GM21619 (cell line): Measurements from ENCODE around the gene PRLH.

Source experiments
- ATAC-seq: cut with Tn5 transposase; IDR thresholded peaks from one replicate; pipeline ENCODE4 v1.9.1; 2021; ENCODE audit not compliant: unreplicated experiment

Gene PRLH, protein sequence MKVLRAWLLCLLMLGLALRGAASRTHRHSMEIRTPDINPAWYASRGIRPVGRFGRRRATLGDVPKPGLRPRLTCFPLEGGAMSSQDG

DNA sequence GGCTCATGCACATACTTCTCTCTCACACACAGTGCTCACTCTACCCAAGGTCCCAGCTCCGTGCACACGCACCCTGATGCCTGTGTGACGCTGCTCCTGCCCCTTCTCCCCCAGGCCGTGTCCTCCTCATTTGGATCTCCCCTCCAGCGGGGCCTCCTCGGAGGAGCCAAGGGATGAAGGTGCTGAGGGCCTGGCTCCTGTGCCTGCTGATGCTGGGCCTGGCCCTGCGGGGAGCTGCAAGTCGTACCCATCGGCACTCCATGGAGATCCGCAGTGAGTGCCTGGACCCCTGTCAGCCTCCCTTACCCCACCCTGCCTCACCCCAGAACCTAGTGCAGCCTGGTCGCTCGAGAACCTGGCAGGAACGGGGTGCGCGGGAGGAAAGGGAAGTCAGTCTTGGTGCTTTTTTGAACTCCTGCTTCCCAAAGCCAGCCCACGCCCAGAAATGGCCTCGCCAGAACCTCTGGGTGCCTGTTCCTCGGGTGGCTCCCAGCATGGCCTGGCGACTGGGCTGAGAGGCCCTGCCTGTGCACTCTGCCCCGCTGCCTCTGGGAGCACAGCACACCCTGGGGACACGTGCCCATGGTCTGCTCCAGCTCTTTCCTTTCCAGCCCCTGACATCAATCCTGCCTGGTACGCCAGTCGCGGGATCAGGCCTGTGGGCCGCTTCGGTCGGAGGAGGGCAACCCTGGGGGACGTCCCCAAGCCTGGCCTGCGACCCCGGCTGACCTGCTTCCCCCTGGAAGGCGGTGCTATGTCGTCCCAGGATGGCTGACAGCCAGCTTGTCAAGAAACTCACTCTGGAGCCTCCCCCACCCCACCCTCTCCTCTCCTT is at the start of gene PRLH:
TSS of gene PRLH (plus strand) at position 174 of the 835 bp plus-strand sequence. CDS start at position 174, 0 bp downstream.
- ATAC-seq = no peak

DNA sequence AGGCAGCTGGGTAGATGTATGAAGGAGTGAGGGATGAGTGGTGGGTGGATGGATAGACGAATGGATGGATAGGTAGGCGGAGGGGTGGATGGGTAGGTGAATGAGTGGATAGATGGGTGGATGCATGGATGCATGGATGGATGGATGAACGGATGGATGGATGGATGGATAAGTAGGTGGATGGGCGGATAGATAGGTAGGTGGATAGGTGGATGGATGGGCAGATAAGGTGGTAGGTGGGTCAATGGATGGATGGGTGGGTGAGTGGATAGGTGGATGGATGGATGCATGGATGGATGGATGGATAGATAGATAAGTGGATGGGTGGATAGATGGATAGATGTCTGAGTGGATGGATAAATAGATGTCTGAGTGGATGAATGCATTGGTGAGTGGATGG is 49.2 kb upstream of the PRLH start:
- ATAC-seq = no peak

DNA sequence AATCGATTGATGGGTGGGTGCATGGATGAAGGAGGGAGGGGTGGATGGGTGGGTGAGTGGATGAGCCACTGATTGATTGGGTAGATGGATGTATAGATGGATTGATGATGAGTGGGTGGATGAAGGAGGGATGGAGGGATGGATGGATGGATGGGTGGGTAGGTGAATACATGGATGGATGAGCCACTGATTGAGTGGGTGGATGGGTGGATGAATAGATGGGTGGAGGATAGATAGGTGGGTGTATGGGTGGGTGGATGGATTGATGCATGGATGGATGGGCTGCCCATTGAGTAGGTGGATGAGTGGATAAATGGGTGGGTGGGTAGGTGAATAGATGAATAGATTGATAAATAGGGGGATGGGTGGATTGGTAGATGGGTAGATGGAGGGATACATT is 48.4 kb upstream of the PRLH start:
- ATAC-seq = no peak

DNA sequence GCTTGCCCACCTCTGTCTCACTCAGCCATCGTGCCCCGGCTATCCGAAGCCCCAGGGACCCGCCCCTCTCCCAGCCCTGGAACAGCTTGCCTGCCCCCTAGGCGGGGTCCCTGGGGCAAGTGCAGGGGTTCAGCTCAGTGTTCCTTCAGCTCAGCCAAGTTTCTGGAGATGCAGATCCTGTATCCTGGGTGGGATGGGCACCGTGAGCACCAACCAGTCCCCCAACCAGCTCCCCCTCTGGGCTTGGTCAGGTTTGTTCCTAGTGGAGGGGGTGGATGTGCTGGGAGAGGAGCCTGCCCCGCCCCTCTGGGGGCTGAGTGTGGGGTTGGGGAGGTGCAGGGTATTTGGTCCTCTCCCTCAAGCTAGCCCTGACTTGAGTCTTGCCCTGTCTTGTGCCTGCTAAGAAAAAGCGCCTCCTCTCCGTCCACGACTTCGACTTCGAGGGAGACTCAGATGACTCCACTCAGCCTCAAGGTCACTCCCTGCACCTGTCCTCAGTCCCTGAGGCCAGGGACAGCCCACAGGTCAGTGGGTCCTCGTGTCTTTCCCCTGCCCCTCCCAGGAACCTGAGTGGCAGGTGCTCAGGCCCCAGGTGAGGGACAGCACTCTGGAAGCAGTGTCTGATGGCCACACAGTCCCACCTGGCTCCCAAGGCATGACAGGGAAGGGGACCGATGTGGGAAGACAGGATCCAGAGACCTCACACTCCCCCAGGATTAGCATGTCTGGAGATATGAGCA is 46.7 kb upstream of the PRLH start:
- ATAC-seq = no peak

DNA sequence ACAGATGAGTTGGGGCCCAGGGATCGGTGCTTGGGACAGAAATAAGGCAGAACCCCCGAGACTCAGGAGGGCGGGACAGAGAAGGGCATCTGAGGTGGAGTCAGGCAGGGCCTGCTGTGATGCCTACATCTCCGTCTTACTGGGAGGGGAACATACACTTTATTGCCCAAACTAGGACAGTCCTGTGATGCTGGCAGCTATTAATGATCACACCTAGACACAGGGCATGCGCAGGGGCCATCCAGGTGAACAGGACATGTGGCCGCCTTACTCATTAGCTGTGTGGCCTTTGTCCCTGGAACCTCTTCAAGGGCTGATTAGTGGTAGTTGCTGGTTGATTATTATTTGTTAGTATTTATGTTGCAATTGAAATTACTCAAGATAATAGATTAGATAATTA is 46.1 kb upstream of the PRLH start:
- no peak for ATAC-seq

DNA sequence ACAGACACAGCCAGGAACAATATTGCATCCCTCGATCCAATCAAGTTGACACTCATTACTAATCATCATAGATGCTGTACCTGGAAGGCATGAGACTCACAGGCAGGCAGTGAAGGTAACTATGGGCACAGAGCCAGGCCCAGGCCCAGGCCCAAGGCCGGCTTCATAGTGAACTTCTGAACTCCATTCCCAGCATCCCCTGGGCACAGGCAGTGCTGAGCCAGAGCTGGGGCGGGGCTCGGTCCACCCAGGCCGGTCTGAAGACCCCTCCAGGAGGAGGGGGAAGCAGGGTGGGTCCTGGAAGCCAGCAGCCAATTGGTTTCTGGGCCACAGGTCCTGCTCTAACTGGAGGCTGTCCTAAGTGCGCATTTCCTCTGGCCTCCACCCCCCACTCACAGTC is 41.7 kb upstream of the PRLH start:
- ATAC-seq = no peak

DNA sequence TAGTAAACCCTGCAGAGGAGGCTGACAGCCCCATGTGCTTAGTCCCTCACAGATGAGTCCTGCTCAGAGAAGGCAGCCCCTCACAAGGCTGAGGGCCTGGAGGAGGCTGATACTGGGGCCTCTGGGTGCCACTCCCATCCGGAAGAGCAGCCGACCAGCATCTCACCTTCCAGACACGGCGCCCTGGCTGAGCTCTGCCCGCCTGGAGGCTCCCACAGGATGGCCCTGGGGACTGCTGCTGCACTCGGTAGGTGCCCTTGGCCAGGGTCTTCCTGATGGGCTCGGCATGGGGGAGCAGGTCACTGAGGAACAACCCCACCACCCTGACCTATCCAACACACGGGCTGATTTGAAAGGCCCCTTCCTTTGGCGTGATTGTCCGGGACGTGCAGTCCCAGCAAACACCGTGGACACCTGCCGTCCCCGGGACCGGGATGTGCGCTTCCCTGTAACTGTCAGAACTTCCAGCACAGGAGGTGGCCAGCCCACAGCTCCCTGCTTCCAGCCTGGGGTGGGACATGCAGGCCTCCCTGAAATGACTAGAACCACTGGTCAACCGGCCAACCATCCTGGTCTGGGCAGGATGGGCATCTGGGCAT is 40.7 kb upstream of the PRLH start:
- no peak for ATAC-seq

DNA sequence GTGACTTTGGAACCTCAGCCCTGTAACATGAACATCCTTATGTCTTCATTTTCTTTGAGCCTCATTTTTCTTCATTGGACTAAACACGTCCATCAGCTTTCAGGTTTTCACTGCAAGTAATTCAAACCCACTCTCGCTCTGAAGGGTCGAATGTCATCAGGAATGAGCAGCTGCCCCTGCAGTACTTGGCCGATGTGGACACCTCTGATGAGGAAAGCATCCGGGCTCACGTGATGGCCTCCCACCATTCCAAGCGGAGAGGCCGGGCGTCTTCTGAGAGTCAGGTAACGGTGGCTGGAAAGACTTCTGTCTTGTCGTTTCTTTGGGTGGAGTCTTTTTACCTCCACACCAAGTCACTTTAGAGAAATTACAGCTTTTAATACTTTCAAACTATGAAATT is 39.1 kb upstream of the PRLH start:
- ATAC-seq = no peak

DNA sequence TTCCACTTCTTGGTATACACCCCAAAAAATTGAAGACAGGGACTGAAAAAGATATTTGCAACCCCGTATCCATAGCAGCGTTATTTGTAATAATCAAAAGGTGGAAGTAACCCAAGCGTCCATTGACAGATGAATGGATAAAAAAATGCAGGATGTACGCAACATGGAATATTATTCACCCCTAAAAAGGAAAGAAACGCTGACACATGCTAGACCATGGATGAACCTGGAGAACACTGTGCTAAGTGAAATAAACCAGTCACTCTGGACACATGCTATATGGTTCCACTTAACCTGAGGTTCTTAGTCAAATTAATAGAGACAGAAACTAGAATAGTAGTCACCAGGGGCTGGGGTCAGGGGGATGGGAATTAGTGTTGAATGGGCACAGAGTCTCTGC is 38.6 kb upstream of the PRLH start:
- no peak for ATAC-seq

DNA sequence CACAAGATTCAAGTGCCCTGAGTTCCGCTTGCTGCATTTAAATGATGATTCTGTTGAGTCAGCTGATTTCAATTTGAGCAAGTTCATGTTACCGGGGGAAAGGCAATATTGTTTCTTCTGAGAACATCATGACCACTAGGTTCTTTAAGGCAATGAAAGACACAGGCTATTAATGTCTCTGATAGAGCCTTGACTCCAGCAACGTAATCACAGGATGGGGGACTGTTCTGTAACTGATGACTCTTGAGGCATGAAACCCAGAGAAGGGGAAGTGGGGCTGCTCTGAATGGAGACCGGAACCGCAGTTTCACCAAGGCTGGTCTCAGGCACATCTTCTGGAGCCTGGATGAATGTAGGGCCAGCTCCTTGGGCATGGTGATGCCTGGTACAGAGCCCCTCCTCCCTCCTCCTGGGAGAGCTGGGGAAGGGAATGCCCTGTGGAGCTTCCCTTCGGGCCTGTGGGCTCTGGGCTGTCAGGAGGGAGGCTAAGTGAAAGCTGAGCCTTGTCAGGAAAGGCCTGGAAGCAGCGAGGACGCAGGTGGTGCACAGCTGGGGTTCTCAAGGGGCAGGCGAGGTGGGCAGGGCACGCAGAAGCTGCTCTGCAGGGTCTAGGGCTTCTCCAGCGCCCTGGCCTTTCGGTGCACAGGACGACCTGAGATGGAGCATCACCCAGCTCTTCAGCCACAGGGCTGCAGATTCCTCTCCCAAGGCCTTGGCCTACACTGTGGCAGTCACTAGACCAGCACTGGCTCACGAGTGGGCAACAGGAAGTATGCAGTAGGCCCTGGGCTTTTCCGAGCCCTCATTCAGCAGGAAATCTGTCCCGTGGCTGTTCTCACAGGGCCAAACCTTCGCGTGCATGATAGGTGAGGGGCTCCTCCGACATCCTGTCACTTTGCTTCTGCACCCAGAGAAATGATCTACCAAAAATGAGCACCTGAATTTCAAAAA is 36.6 kb upstream of the PRLH start:
- peak; percentile 73 for ATAC-seq

DNA sequence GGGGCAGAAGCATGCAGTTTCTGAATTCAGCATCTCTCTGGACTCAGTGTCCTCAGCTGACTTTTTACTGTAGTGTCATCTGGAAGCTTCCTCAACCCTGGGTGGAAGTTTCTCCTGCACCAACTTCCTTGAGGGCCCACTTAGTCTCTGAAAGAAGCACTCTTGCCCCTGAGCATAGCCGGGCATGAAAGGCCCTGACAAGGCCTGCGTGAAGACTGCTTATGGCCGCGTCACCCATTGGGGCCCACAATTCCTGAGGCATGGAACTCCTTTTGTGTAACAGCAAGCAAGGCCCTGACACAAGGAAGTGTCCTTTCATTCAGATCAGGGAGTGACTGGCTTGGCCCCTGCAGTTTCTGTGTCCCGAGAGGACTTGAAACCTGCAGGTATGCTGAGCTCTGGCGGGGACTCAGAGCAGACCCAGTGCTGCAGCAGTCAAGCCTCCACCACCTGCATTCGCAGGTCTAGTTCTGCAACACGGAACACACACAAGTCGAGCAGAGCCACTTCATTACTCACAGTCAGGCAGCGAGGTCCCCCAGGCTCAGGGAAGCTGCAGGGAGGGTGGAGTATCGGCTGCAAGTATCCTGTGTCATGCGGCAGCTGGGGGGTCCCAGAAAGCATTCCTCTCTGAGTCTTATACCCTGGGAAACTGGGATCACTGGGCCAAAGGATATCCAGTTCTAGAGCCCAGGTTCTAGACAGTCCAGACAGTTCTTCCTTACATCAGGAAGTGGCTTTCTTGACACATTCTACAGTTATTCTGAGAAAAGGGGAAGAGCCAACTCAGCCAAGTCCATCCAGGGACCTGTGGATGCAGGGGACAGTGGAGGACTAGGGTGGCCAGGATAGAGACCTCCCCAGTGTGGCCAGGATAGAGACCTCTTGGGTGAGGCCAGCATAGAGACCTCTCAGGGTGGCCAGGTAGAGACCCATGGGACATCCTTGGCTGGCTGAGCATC is 35.6 kb upstream of the PRLH start:
- no peak for ATAC-seq

DNA sequence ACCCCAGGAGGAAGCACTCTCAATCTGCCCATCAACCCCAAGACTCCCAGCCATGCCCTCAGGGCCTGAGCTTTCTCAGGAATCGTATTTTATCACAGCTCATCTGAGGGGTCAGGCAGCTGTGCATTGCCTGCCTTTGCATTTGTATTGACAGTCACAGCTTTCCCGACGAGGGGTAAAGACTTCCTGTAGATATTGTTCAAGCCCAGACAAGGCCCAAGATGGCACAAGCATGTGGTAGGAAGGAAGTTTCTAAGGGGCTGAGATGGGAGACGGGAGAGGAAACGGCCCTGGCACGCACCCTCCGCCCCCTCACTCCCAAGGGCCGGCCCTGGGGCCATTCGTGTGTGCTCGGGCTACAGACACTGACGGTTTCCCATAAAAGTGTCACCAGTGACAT is 34.2 kb upstream of the PRLH start:
- no peak for ATAC-seq

DNA sequence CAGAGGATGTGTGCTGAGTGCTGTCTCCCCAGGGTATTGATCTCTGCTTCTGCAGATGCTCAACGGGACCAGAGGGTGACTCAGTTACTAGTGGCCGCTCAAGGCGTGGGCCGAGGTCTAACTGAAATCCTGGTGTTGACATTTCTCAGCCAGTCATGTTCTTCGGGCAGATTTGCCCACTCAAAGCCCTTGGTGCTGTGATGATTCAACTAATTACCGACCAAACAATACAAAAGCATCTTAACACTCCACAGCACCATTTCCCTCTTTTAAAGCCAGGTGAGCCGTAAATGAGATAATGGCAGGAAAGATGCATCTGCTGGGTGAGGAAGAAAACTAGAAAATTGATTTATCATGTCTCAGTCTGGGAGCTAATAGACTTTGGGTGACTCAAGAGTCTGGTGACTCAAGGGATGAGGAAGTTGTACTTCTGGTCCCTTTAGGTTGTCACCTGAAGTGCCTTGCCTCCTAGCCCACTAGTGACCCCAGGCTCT is 32.7 kb upstream of the PRLH start:
- ATAC-seq = no peak

DNA sequence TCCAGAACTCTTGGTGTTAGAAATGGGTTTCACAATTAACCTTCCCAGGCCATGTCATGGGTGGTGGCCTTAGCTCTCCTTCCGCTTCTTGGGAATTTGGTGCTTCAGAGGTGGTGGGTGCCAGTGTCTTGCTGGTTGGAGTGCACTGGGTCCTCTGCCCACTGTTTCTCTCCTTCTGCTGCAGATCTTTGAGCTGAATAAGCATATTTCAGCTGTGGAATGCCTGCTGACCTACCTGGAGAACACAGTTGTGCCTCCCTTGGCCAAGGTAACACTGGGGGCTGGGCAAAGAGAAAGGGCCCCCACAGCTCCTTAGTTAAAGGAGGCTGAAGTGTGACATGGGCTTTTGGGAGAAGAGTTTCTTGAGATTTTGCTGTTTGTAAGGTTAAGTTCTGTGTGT is 32.0 kb upstream of the PRLH start:
- ATAC-seq = no peak

DNA sequence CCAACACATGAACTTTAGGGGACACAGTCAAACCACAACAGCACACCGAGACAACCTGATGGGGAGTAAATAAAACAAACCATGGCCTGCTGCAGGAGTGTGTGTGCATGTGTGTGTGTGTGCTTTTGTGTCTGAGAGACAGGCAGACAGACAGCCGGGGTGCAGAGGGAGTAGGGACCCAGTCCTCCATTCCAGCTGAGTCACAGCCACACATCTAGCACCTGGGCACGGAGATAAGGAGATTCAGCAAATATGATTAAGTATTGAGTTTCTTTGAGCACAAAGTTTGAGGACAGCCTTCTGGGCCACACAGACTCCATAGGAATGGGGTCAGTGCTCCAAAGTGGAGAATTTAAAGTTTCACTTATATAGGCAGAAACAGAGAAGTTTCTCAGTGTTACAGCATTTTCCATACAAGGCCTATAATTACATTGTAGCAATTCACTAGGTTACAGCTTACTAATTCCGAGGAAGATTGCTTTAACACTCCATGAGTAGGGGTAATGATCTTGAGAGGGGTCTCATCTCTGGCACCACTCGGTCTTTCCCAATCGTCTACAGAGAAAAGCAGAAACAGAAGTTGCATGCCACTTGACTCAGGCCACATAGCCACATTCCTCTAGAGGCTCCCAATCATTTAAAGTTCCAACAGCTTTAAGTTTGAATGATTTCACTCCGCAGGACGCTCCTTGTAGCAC is 30.8 kb upstream of the PRLH start:
- no peak for ATAC-seq

DNA sequence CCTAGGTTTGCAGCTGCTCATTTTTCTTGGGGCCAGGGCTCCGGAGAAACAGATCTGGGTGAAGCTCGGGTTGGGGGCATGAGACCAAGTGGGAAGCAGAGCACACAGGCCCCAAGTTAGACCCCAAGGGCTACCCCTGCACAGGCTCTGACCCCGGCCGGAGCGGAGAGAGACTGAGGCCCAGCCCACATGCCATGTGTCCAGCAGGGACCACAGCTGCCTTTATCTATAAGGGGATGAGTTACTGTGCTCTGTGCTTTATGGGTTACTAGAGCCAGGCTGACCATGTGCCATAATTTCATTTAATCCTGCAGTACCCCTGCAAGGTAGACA is 30.3 kb upstream of the PRLH start:
- ATAC-seq = no peak

DNA sequence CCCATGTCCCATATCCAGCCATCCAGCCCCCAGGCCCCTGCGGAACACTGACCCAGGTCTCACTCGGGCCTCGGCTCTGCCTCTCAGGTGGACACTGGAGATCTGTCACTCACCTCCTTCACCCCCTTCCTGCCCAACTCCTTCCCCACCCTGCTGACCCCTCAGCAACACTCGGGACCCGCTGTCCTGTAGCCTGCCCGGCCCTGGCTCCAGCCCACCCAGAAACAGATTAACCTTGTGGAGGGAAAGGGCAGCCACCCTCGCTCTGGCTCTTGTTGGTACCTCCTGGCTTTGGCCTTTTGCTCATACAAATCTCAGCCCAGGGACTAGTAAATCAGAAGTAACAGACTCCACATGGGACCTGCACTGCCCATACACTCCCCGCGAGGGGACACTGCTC is 29.8 kb upstream of the PRLH start:
- no peak for ATAC-seq

DNA sequence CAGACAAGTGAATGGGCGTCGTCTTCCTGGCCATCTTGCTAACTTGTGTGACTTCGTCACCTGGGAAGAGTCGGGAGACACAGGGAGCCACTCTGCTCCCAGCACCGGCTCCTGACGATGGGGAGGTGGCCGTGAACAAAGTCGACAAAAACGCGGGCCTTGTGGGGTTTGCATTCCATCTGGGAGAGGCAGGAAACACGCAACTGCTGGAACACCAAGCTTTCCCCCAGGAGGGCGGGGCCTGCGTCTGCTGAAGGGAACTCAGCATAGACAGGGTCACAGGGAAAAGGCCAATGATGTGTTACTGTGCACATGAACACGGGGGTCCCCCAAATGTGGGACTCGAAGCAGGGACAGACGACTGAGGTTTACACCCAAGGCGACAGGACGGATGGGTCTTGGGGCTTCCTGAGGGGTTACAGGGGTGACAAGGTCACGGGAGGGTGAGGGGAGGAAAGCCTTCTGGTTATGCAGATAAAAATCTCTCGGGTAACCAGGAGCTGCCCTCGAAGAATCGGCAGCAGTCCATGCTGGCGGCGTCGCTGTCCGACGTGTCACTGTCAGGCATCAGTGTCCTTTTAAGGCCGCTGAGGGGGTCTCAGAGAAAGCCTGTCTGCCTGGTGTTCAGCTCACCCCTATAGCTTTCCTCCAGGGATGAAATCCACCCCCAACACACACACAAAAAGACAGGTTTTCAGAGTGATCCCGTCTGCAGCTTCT is 28.2 kb upstream of the PRLH start:
- ATAC-seq = no peak
